Inferior parietal cortex (tissue), 1 donor: ENCODE results near the gene NFIC.
A peak's percentile ranks its signal among the peaks of the same experiment; 100 is the strongest.
"Not testable (repeated sequence)": the region's sequence is repeated elsewhere in the genome, so short reads cannot be mapped to it uniquely, and the experiment has no call there.

Source experiments
- DNase-seq: peaks from one replicate; pipeline ENCODE4 v3.0.0-alpha.2; 2016; ENCODE audit errors: extremely low spot score

The NFIC gene

GRCh38 chr19:3372413-3372812 is 6.0 kb downstream of the NFIC start:
- no peak for DNase-seq

- no peak for DNase-seq
Measured at GRCh38 chr19:3373971-3374368, 7.6 kb downstream of the NFIC start.

- no peak for DNase-seq
Measured at GRCh38 chr19:3374369-3375112, 8.2 kb downstream of the NFIC start.

- no peak for DNase-seq
Measured at GRCh38 chr19:3375221-3376090, 9.1 kb downstream of the NFIC start.

DNA sequence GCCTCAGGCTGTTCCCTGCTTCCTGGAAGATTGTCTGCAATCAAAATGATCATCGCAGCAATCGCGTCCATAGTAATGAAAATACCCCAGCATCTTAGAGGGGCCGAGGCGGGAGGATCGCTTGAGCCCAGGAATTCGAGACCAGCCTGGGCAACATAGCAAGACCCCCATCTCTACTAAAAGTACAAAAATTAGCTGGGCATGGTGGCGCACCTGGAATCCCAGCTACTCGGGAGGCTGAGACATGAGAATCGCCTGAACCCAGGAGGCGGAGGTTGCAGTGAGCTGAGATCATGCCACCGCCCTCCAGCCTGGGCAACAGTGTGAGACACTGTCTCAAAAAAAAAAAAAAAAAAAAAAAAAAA is 9.7 kb downstream of the NFIC start:
- DNase-seq, result not testable (repeated sequence)

- no peak for DNase-seq
Measured at GRCh38 chr19:3378352-3379150, 12.2 kb downstream of the NFIC start.

DNA sequence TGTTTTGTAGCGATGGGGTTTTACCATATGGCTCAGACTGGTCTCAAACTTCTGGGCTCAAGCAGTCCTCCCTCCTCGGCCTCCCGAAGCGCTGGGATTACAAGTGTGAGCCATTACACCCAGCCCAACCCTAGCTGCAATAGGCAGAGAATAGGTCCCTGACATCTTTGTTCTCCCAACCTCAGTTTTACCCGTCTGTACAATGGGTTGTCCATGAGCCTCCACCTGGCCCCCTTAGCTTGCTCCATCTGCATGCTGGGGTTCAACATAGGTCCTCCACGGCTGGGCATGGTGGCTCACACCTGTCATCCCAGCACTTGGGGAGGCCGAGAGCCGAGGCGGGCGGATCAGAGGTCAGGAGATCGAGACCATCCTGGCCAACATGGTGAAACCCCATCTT is 14.4 kb downstream of the NFIC start:
- no peak for DNase-seq

GRCh38 chr19:3381701-3382372 is 15.5 kb downstream of the NFIC start:
- DNase-seq, result no peak

DNA sequence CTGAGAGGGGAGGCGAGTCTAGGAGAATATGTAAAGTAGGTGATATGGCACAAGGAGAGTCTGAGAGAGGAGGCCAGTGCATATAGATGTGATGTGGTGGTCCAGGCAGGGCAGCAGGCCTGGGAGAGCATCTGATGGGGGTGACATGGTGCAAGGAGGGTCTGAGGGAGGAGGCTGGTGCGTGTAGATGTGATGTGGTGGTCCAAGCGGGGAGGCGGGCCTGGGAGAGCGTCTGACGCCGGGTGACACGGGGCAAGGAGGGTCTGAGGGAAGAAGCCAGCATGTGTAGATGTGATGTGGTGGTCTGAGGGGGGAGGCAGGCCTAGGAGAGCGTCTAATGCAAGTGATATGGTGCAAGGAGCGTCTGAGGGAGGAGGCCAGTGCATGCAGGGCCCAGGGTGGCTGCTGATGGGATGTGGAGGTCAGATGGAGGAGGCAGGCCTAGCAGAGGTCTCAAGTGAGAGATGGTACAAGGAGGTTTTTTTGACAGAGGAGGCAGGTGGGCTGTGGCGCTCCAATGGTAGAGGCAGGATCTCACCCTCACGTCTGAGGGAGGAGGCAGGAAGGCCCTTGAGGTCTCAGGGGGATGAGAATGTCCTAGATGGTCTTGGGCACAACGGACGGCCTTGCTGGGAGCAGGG is 16.2 kb downstream of the NFIC start:
- DNase-seq, result no peak

DNA sequence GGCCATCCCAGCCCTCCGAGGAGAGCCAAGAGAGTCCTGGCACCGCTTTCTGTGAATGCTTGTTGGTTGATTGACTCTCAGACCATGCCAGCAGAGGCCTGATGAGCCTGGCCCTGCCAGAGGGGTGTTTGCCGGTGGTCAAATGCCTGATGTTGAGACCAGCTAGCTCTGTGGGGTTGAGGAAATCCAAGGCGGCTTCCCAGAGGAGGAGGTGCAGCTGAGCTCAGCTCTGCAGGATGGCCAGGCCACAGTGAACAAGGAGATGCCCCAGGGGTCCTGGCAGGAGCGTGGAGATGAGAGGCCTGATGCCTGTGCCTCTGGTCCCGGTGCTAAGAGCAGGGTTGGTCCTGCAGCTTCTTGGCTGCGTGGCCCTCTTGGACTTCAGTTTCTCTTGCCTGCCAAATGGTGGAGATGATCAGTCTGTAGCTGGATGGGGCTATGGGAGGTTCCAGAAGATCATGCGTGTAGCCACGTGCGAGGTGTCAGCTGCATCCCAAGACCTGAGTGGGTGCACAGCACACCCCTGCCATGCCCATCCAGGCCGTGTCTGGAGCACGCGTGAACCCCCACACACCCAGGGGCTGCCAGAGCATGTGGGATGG is 16.8 kb downstream of the NFIC start:
- no peak for DNase-seq

- DNase-seq, result no peak
Measured at GRCh38 chr19:3386447-3387234, 20.3 kb downstream of the NFIC start.

- DNase-seq, result peak; percentile 79
Measured at GRCh38 chr19:3387645-3388589, 21.5 kb downstream of the NFIC start.

GRCh38 chr19:3389446-3389778 is 23.0 kb downstream of the NFIC start:
- no peak for DNase-seq

GRCh38 chr19:3389876-3390371 is 23.5 kb downstream of the NFIC start:
- no peak for DNase-seq

DNA sequence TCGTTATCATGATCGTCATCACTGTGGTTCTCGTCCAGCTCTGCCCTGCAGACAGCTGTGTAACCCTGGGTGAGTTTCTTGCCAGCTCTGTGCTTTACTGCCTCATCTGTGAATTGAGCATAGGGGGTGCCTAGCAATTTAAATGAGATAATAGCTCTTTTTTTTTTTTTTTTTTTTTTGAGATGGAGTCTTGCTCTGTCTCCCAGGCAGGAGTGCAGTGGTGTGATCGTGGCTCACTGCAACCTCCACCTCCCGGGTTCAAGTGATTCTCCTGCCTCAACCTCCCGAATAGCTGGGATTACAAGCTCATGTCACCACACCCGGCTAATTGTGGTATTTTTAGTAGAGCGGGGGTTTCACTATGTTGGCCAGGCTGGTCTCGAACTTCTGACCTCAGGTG is 25.5 kb downstream of the NFIC start:
- not testable (repeated sequence) for DNase-seq

DNA sequence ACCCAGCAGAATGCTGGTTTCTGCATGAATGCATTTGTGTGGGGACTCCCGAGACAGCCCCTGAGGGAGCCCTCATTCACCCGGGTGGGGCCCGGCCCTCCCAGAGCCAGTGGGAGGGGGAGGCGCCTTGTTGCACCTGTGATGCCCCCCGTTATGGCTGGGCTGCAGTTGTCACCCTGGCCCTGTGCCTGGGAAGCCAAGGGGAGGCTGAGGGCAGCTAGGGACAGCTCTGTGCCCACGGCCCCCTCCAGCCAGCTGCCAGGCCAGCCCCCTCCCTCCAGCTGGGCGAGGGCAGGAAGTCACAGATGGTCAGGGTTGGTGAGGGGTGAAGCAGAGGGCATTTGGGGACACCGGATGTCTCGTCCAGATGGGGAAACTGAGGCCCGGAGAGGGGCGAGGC is 26.1 kb downstream of the NFIC start:
- DNase-seq, result no peak

GRCh38 chr19:3396881-3397265 is 30.5 kb downstream of the NFIC start:
- no peak for DNase-seq

DNA sequence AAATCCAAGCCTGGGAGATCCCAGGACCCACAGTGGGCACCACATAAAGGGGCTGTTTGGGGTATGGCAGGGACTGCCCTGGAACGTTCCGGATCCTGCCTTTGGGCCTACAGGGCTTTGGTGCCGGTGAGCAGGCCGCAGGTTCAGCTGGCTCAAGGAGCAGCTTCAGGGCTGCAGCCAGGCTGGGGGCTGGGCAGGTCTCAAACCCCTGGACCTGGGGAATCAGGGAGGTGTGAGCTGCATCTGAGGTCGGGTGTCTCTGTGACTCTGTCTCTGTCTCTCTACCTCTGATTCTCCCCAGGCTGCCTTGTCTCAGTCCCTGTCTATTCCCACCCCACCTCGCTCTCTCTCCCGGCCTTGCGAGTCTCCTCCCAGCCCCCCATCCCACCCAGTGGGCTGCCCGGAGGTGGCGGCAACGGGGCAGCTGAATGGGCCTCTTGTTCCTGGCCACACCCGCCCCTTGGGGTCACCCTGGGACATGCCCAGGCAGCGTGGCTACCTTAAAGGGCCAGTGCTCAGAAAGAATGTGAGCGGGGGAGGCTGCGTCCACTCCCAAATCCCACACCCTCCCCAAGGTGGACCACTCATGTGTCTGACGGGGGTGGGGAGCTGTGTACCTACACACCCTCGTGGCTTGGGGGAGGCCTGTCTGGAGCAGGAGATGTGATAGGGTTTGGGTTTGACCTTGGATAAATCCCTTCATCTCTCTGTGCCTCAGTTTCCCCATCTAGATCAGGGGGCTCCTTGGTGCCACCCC is 31.1 kb downstream of the NFIC start:
- no peak for DNase-seq
